ENCODE data around the gene CXCL10. TPM values are rescaled to one million over a fixed set of nuclear protein-coding genes. Genes with fewer than 3 reads are reported as not detected.
"Not testable (repeated sequence)": the region's sequence is repeated elsewhere in the genome, so short reads cannot be mapped to it uniquely, and the experiment has no call there.

The CXCL10 gene
- total RNA-seq (ENCODE audit: insufficient read depth, low replicate concordance), result not detected

GRCh38 chr4:76023389-76023788, at the start of gene CXCL10:
CXCL10 (minus strand) TSS chr4:76023497; CDS start chr4:76023431, 66 bp downstream.
- no peak for DNase-seq (ENCODE audit: low spot score)

GRCh38 chr4:76072760-76073159, 49.5 kb upstream of the CXCL10 start:
- no peak for DNase-seq (ENCODE audit: low spot score)

- DNase-seq (ENCODE audit: low spot score), result peak; percentile 82
Measured at GRCh38 chr4:76067652-76068286, 44.5 kb upstream of the CXCL10 start.

GRCh38 chr4:76066546-76066945, 43.2 kb upstream of the CXCL10 start:
- no peak for DNase-seq (ENCODE audit: low spot score)

- DNase-seq (ENCODE audit: low spot score), result peak; percentile 39
Measured at GRCh38 chr4:76061982-76062381, 38.7 kb upstream of the CXCL10 start.

GRCh38 chr4:76061421-76061820, 38.1 kb upstream of the CXCL10 start:
- DNase-seq (ENCODE audit: low spot score), result no peak

- no peak for DNase-seq (ENCODE audit: low spot score)
Measured at GRCh38 chr4:76060506-76060905, 37.2 kb upstream of the CXCL10 start.

GRCh38 chr4:76059750-76060149, 36.5 kb upstream of the CXCL10 start:
- DNase-seq (ENCODE audit: low spot score), result no peak

- DNase-seq (ENCODE audit: low spot score), result no peak
Measured at GRCh38 chr4:76058888-76059426, 35.7 kb upstream of the CXCL10 start.

- no peak for DNase-seq (ENCODE audit: low spot score)
Measured at GRCh38 chr4:76058302-76058701, 35.0 kb upstream of the CXCL10 start.

- no peak for DNase-seq (ENCODE audit: low spot score)
Measured at GRCh38 chr4:76055421-76055820, 32.1 kb upstream of the CXCL10 start.

- DNase-seq (ENCODE audit: low spot score), result no peak
Measured at GRCh38 chr4:76055016-76055415, 31.7 kb upstream of the CXCL10 start.

GRCh38 chr4:76053730-76054129, 30.4 kb upstream of the CXCL10 start:
- no peak for DNase-seq (ENCODE audit: low spot score)

GRCh38 chr4:76050560-76051050, 27.3 kb upstream of the CXCL10 start:
- not testable (repeated sequence) for DNase-seq (ENCODE audit: low spot score)

GRCh38 chr4:76049860-76050416, 26.6 kb upstream of the CXCL10 start:
- DNase-seq (ENCODE audit: low spot score), result not testable (repeated sequence)

GRCh38 chr4:76044686-76045085, 21.4 kb upstream of the CXCL10 start:
- DNase-seq (ENCODE audit: low spot score), result not testable (repeated sequence)

GRCh38 chr4:76043306-76043705, 20.0 kb upstream of the CXCL10 start:
- not testable (repeated sequence) for DNase-seq (ENCODE audit: low spot score)

- DNase-seq (ENCODE audit: low spot score), result not testable (repeated sequence)
Measured at GRCh38 chr4:76042241-76042998, 19.1 kb upstream of the CXCL10 start.

GRCh38 chr4:76036855-76037254, 13.6 kb upstream of the CXCL10 start:
- DNase-seq (ENCODE audit: low spot score), result no peak

- peak; percentile 4 for DNase-seq (ENCODE audit: low spot score)
Measured at GRCh38 chr4:76035799-76036380, 12.6 kb upstream of the CXCL10 start, which contains the start of gene CXCL11. CXCL11 (minus strand) TSS chr4:76036070; CDS start chr4:76035987, 83 bp downstream.

GRCh38 chr4:76035141-76035540, 11.8 kb upstream of the CXCL10 start:
- no peak for DNase-seq (ENCODE audit: low spot score)

GRCh38 chr4:76029300-76029699, 6.0 kb upstream of the CXCL10 start:
- no peak for DNase-seq (ENCODE audit: low spot score)
